Activated gamma-delta T cell (primary cell): ENCODE results near the gene FOLR2.

Experiments used
- DNase-seq: peaks from one replicate; lab custom pipeline; 2025; lab: John Stamatoyannopoulos, UW

Gene FOLR2

DNA sequence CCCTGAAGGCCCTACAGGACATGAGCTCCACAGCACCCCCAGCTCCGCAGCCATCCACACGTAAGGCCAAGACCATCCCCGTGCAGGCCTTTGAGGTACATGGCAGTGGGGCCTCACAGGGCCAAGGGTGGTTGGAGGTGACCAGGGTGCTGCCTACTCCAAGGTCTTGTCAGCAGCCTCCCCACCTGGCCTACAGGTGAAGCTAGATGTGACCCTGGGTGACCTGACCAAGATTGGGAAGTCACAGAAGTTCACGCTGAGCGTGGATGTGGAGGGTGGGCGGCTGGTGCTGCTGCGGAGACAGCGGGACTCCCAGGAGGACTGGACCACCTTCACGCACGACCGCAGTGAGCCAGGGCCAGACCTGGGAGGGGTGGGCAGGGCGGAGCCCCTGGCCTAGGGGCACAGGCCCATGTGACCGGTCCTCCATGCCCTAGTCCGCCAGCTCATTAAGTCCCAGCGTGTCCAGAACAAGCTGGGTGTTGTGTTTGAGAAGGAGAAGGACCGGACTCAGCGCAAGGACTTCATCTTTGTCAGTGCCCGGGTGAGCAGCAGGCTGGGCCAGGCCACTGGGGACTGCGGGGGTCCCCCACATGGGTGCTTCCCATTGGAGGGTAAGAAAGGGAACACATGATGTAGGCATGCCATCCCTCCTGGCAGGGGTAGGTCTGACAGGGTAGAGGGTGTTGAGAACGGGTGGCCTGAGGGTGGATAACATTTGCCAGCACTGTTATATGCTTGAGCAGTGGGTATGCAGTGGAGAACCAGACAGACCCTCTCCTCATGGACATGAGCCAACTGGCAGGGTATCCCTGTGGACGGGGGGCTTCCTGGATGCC is 13.6 kb downstream of the FOLR2 start:
- no peak for DNase-seq

DNA sequence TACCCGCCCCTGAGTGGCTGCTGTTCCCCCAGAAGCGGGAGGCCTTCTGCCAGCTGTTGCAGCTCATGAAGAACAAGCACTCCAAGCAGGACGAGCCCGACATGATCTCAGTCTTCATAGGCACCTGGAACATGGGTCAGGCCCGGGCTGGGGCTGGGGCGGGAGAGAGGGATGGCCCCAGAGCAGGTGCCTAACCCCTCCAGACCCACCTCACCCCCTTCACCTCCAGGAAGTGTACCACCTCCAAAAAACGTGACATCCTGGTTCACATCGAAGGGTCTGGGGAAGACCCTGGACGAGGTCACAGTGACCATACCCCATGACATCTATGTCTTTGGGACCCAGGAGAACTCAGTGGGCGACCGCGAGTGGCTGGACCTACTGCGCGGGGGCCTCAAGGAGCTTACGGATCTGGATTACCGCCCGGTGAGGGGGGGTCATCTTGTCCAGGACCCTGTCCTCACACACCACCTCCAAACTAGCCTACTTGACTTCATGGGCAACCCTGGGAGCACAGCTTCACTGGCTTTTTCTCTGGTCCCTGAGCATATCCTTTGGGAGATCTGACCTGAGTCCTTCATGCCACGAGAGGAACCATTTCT is 14.3 kb downstream of the FOLR2 start:
- DNase-seq, result no peak

DNA sequence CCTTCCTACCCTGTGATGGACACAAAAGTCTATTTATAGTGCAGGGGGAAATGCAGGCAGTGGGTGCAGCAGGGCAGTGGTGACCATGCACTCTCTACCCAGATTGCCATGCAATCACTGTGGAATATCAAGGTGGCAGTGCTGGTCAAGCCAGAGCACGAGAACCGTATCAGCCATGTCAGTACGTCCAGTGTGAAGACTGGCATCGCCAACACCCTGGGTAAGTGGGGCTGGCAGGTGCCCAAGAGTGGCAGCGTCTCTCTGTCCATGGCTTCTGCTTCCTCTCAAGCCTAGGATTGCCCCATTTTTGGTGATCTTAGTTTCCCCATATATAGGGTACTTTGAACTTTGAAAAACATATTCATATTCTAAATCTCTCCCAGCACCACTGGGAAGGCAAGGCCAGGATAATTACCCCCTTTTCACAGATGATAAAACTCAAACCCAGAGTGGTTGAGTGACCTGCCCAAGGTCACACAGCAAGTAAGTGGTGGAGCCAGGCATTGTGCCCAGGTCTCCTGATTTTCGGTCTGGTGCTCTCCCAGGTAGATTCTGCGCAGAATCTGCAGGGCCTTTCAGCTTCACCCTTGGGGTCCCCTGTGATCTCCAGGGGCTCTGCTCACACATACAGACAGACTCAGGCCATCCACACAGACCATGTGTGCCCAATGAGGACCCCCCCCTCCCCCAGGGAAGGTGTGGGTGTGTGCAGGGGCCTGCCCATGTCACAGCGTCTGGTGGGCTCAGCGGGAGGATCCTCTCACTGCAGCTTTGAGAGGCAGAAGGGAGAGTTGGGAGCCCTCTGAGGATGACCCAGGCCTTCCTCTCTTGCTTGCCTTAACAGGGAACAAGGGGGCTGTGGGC is 15.0 kb downstream of the FOLR2 start:
- no peak for DNase-seq

DNA sequence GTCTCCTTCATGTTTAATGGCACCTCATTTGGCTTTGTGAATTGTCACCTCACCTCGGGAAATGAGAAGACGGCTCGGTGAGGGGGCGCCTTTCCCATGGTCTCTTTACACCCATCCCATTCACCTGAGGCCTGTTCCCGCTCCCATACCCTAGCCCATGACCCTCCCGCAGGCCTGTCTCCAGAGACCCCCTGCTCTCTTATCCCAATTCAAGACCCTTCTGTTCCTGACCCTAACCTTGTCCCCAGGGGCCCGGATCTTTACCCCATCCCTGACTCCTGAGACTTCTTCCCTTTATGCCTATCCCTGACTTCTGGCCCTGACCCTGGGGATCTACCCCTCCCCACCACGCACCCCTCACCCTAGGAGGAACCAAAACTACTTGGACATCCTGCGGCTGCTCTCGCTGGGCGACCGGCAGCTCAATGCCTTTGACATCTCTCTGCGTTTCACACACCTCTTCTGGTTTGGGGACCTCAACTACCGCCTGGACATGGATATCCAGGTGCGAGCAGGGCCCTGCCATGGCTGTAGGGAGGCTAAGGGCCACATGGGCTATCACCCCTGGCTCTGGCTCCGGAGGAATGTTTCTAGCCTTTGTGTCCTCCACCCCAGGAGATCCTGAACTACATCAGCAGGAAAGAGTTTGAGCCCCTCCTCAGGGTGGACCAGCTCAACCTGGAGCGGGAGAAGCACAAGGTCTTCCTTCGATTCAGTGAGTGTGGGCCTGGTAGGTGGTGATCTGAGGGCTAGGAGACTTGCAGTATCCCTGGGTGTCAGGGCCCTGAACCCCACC is 15.9 kb downstream of the FOLR2 start:
- no peak for DNase-seq

DNA sequence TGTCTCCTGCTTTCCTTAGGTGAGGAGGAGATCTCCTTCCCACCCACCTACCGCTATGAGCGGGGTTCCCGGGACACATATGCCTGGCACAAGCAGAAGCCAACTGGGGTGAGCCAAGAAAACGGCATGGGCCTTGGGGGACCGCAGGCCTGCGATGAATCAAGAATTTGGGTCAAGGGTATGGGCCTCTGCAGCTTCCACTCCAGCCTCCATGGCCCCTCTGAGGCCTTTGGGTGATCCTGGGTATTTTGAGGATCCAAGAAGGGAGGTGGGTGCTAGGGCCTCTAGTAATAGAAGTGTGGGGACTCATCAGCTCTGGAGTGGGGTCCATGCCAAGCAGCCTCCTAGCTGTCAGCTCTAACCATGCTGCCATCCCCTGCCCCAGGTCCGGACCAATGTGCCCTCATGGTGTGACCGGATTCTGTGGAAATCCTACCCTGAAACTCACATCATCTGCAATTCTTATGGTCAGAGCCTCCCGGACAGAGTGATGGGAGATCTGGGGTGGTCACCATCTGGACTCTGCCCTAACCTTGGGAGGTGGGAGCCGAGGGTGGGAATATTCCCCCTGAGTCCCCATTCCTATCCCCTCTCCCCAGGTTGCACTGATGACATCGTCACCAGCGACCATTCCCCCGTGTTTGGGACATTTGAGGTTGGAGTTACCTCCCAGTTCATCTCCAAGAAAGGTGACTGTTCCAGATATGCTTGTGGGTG is 16.6 kb downstream of the FOLR2 start:
- DNase-seq, result no peak

DNA sequence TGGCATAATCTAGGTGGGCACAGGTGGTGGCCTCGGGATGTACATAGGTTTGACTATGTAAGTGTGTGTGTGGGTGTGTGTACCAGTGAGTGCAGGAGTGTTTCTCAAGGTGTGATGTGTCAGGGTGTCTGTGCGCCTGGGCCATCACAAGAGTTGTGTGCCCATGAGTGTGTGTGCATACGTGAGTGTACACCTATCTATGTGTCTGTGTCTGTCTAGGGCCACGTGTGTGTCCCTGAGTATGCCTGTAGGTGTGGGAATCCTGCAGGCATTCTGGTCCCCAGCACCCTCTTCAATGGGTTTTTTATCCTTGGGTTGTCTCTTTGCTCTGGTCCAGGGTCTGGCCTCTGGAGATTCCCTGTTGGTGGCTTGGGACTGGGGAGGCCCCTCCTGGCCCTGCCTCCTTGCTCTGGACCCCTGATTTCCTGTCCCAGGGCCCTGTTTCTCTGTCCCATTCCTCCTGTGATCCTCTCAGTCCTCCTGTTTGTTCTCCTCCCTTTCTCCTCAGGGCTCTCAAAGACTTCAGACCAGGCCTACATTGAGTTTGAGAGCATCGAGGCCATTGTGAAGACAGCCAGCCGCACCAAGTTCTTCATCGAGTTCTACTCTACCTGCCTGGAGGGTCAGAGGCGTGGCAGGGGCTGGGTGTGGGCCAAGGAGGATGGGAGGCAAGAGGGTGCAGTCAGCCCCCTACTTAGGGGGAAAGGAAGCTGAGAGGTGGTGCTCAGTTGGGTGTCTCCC is 17.3 kb downstream of the FOLR2 start:
- DNase-seq, result no peak

DNA sequence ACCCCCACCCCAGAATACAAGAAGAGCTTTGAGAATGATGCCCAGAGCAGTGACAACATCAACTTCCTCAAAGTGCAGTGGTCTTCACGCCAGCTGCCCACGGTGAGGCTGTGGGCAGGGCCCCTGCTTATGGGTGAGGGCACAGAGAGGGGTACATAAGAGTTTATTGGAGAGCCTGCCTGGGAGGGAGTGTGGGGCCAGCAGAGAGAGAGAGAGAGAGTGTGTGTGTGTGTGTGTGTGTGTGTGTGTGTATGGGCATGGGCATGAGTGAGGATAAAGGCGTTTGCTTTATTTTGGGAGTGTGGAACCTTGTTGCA is 17.9 kb downstream of the FOLR2 start:
- DNase-seq, result no peak

DNA sequence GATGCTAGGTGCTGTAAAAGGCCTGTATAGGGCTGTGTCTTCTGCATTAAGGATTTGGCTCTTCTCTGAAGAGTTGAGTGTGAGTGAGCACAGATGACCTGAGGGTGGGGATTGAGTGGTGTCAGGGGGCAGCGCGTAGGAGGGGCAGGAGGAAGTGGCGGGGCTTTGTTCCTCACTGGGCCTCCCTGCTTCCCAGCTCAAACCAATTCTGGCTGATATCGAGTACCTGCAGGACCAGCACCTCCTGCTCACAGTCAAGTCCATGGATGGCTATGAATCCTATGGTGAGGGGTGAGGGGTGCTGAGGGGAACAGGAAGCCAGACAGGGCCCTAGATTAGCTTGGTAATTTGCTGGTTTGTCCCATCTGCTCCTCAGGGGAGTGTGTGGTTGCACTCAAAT is 18.3 kb downstream of the FOLR2 start:
- no peak for DNase-seq

DNA sequence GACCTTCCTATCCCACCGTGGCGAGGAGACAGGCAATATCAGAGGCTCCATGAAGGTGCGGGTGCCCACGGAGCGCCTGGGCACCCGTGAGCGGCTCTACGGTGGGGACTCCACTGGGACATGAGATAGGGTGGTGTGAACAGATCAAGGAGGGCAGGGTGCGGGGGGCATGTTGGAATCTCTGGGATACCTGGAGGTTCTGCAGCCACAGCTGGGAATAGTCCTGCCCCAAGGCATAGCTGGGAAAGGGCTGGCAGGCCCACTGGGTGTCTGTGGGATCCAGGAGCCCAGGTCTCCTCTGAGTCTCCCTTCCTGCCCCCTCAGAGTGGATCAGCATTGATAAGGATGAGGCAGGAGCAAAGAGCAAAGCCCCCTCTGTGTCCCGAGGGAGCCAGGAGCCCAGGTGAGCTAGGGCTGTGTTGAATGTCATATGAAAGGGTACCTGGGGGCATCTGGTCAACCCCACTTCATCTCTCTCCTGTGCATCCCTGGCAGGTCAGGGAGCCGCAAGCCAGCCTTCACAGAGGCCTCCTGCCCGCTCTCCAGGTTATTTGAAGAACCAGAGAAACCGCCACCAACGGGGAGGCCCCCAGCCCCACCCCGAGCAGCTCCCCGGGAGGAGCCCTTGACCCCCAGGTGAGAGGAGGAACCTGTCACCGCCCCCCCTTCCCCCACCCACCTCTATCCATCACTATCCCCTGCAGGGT is 18.9 kb downstream of the FOLR2 start:
- DNase-seq, result no peak

DNA sequence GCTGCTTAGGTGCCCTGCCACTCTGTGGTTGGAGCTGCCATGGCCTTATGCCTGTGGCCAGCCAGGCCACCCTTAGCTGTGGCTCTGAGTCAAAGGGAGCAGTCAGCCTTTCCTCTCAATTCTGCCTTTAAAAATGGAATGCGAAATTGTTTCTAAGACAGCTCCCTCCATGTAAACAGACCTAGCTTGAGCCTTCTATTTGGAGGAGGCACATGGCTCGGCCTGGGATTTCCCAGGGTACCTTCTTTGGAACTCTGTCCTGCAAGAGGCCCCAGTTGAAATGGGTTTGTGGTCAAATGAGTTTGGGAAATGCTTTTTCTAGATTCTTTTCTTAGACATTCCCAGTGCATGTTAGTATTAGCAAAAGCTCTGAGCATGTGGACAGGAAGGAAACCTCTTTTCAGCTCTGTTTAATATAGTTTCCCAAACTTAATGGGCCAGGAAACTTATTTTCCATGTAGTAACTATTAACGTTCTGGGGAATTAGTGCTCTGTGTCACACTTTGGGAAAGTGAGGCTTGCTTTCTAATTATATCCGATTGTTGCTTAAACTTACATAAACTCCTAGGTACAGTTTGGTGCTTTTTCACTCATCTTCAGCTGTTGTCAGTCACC is 19.6 kb downstream of the FOLR2 start:
- DNase-seq, result no peak

DNA sequence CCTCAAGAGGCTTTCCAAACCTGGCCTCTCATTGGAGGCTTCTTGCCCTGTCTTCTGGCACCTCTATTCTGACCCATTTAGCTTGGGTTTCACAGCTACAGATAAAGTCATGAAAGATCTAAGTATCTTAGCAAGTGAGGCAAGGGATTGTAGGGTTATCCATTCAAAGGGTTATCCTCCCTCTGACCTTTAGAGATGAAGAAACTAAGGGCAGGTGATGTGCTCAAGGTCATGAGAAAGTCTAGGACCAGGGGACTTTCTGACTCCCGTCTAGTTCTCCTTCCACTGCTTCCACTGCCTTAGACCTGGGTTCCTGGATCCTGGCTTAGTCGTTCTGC is 20.1 kb downstream of the FOLR2 start:
- no peak for DNase-seq

DNA sequence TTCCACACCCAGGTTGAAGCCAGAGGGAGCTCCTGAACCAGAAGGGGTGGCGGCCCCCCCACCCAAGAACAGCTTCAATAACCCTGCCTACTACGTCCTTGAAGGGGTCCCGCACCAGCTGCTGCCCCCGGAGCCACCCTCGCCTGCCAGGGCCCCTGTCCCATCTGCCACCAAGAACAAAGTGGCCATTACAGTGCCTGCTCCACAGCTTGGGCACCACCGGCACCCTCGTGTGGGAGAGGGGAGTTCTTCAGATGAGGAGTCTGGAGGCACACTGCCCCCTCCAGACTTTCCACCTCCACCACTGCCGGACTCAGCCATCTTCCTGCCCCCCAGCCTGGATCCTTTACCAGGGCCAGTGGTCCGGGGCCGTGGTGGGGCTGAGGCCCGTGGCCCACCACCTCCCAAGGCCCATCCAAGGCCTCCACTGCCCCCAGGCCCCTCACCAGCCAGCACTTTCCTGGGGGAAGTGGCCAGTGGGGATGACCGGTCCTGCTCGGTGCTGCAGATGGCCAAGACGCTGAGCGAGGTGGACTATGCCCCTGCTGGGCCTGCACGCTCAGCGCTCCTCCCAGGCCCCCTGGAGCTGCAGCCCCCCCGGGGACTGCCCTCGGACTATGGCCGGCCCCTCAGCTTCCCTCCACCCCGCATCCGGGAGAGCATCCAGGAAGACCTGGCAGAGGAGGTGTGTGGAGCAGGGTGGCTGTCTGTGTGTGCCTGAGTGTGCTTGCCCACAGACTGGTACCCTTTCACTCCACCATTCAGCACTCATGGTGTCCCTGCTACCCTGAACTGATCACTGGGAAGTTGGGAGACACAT is 20.7 kb downstream of the FOLR2 start:
- DNase-seq, result no peak

DNA sequence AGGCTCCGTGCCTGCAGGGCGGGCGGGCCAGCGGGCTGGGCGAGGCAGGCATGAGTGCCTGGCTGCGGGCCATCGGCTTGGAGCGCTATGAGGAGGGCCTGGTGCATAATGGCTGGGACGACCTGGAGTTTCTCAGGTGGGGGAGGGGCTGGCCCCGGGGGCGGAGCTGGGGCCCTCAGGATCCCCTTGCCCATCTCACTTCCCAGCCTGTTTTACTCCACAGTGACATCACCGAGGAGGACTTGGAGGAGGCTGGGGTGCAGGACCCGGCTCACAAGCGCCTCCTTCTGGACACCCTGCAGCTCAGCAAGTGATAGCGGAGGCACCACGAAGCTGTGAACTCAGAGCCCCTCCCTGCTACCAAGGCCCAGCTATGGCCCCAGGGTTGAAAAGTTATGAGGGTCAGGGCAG is 21.5 kb downstream of the FOLR2 start:
- DNase-seq, result no peak

DNA sequence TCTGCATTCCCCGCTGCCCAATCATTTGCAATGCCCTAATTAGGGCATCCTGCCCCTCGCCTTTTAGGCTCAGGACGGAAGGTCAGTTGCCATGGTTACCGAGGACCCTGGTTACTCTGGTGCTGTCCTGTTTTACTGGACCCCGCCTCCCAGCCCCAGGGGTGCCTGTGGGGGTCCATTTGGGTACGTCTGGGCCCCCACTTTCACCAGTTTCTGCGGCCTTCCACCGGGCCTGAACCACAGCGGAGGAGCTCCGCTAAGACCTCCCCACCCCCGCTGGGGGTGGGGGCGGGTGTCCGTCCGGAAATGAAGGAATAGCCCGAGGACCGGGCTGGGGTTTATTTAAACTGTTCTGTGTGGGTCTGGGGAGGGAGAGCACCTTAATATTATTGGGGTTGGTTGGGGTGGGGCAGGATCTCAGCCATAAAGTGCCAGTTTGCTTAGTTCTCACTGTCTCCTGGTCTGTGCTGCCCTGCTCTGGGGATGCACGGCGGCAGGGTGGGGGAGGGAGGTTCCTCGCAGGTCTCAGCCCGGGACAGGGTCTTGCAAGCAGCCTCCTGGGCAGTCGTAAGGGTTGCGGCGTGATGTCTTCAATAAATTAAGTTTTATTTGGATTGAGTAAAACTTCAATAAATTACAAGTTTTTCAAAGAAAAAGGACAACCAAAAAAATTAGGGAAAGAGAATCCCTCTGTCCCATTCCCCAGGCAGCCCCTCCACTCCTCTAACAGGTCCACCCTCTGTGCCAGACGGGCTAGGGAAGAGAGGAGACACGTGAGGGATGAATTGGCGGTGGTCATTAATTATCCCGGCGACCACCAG is 22.1 kb downstream of the FOLR2 start:
- DNase-seq, result no peak

DNA sequence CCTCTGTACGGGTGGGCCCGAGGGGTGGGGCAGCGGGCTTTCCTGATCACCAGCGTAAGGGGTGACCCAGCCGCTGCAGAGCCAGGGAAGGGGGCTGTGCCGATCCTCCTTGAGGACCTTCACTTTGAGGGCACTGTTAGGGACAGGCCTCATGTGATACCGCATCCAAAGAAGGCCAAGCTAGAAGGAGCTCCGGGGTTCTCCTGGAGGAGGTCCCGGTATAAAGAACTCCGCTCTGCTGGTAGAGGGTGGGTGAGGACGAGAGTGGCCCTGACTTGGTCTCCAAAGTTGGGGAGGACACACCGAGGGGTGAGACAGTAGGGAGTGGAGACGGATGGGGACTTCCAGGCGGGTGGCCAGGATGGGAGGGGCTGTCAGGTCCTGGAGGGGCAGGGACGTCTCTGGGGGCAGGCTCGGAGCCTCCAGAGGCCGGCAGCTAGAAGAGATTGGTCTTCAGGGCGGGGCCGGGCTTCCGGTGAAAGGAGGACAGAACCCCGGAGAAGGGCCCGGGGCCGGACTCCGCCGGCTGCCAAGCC is 22.8 kb downstream of the FOLR2 start:
- DNase-seq, result no peak

DNA sequence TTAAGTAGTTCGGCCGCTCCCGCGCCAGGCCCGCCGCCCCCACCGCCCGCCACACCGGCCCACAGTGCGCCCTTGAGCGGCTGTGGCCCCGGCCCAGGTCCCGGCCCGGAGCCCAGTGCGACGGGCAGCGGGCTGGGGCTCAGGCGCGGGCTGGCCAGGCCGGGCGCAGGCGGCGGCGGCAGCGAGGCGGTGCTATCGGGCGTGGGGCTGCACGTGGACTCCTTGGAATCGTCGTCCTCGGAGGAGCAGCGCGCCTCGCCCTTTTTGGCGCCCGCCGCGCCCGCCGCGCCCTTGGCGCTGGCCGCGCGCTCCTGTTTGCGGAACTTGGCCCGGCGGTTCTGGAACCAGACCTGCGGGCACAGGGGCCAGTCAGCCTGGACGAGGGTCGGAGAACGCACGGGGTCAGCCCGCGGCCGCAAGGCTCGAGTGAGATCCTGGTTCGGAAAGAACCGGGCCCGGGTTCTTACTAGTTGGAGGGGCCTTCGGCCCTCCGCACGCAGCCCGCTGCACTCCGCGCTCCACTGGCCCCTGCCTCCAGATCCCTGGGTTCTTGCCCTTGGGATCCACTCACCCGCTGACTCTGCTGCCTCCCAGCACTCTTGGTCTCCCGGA is 23.4 kb downstream of the FOLR2 start:
- DNase-seq, result no peak
